ENCODE results near the gene ALKBH6. TPM values are rescaled to one million over a fixed set of nuclear protein-coding genes. Genes with fewer than 3 reads are reported as not detected.

ALKBH6 gene
- total RNA-seq, 2 experiments from 2014 or later: 28.7 to 29.0 TPM

DNA sequence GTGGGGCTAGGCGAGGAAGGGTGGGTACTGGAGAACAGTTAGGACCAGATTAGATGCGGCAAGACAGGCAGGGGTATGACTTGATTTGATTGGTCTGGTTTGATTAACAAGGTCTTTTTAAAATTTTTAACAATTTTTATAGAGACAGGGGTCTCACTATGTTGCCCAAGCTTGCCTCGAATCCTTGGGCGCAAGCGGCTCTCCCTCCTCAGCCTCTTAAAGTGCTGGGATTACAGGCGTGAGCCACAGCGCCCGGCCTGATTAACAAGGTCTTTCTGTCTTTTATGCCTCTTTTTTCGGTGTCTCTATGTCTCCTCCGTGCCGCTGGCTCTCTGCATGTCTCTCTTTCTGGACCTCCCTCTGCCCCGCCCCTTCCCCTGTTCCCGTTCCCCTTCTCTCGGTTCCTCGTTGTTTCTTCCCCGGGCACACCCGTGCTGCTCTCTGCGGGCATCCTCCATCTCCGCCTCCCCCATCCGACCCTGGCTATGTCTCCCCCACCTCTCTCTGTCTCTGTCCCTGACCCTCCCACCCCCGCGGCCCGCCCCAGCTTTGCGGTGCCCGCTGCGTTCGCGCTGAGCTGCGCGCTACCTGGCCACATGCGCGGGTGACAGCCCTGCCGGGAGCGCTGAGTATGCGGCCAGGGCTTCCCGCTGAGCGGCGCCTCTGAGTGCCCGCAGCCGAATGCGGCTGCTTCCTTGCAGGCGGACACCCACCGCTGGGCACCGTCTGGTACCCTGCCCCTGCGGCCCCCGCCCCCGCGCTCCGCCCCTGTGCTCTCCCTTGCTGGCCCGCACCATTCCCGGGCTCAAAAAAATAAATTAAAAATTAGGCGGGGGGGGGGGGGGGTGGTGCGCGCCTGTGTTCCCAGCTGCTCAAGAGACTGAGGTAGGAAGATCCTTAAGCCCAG is 27.1 kb downstream of the ALKBH6 start:
- intact Hi-C loops (cut with micrococcal nuclease; ENCODE audit: unreplicated experiment): no loop called here
- Histone ChIP-seq H3K36me3 (ENCODE audit: insufficient read depth, low read length) (no peaks in the 10 kb centered on the region), H3K9me2 (ENCODE audit: insufficient read depth, low read length) (no peaks in the 10 kb centered on the region), H3K79me2 (ENCODE audit: insufficient read depth, low read depth, low read length) (no peaks in the 10 kb centered on the region), H3K9me3 (ENCODE audit: low read length) (peaks cover 5% of the 10 kb centered on the region; the same call in 1 of the 2 replicates), H3K4me1 (ENCODE audit: insufficient read depth, low read length, poor library complexity, severe bottlenecking) (peaks cover 5% of the 10 kb centered on the region), H3K4me3 (ENCODE audit: low read depth, low read length, poor library complexity, severe bottlenecking) (peak overlapping the region; percentile 56), H4K20me1 (ENCODE audit: insufficient read depth, low read length) (no peaks in the 10 kb centered on the region), H3K27ac (ENCODE audit: low read depth, low read length, poor library complexity, severe bottlenecking) (no peak overlapping the region), H2AFZ (ENCODE audit: low read length) (no peak overlapping the region), H3K4me2 (ENCODE audit: low read length) (peak overlapping the region; percentile 61)
- peak; percentile 39 for DNase-seq (ENCODE audit: low spot score)
- ChIA-PET POLR2A (interaction anchor here (0.7 kb wide), 1 partner anchor 50 kb away, joined by 4 read pairs; no protein-coding TSS in a partner anchor), CTCF (ENCODE audit: unreplicated experiment) (no interaction called here)
- BruUV-seq (replicated peaks): no TSS peak
- no peak for TF ChIP-seq EZH2phosphoT487 (IDR thresholded peaks at IDR 0.05; ENCODE audit: borderline replicate concordance, low read depth, low read length)
- TF ChIP-seq, protein P1, sequence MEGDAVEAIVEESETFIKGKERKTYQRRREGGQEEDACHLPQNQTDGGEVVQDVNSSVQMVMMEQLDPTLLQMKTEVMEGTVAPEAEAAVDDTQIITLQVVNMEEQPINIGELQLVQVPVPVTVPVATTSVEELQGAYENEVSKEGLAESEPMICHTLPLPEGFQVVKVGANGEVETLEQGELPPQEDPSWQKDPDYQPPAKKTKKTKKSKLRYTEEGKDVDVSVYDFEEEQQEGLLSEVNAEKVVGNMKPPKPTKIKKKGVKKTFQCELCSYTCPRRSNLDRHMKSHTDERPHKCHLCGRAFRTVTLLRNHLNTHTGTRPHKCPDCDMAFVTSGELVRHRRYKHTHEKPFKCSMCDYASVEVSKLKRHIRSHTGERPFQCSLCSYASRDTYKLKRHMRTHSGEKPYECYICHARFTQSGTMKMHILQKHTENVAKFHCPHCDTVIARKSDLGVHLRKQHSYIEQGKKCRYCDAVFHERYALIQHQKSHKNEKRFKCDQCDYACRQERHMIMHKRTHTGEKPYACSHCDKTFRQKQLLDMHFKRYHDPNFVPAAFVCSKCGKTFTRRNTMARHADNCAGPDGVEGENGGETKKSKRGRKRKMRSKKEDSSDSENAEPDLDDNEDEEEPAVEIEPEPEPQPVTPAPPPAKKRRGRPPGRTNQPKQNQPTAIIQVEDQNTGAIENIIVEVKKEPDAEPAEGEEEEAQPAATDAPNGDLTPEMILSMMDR (conservative IDR thresholded peaks at IDR 0.05; ENCODE audit: low read length): no peak

DNA sequence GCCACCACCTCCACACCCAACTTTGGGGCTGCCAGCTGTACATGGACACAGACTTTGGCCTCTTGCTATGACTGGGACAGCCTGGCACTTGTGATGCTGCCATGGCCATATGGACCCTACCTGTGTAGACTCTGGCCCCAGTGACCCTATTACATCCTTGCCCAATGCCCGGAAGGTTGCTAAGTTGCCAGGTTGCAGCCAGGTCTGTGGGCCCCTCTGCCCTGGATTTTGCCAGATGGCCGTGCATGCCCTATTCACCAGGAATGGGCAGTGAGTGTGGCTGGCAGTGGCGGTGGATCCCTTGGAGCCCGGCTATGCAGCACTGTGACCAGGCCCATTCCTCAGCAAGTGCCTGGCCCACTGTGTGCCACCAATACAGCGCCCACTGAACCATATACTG is 27.9 kb downstream of the ALKBH6 start:
- no peak overlapping the region for H2AFZ ChIP-seq (ENCODE audit: low read length)
- no TSS peak for BruUV-seq (replicated peaks)

More for the DNA sequence above, 27.9 kb downstream of the ALKBH6 start:
- Histone ChIP-seq H3K4me1 (ENCODE audit: insufficient read depth, low read length, poor library complexity, severe bottlenecking) (peaks cover 5% of the 10 kb centered on the region), H3K79me2 (ENCODE audit: insufficient read depth, low read depth, low read length) (no peaks in the 10 kb centered on the region), H3K36me3 (ENCODE audit: insufficient read depth, low read length) (no peaks in the 10 kb centered on the region), H3K9me3 (ENCODE audit: low read length) (peaks cover 5% of the 10 kb centered on the region; the same call in 1 of the 2 replicates), H4K20me1 (ENCODE audit: insufficient read depth, low read length) (no peaks in the 10 kb centered on the region), H3K4me2 (ENCODE audit: low read length) (no peak overlapping the region), H3K4me3 (ENCODE audit: low read depth, low read length, poor library complexity, severe bottlenecking) (no peak overlapping the region), H3K27ac (ENCODE audit: low read depth, low read length, poor library complexity, severe bottlenecking) (no peak overlapping the region), H3K9me2 (ENCODE audit: insufficient read depth, low read length) (no peaks in the 10 kb centered on the region)
- intact Hi-C loops (cut with micrococcal nuclease; ENCODE audit: unreplicated experiment): no loop called here
- CTCF ChIA-PET (ENCODE audit: unreplicated experiment): no interaction called here
- no peak for DNase-seq (ENCODE audit: low spot score)
- POLR2A ChIA-PET: no interaction called here
- TF ChIP-seq, protein P1 (conservative IDR thresholded peaks at IDR 0.05; ENCODE audit: low read length): no peak
- no peak for TF ChIP-seq EZH2phosphoT487 (IDR thresholded peaks at IDR 0.05; ENCODE audit: borderline replicate concordance, low read depth, low read length)
